K562 (cell line): ENCODE data around the gene CNDP1. TPM values are rescaled to one million over a fixed set of nuclear protein-coding genes. Genes with fewer than 3 reads are reported as not detected.

Experiments used
- ATAC-seq: fragments of 200-7000 bp; cut with Tn5 transposase; 3 replicates; pipeline ENCODE4 v1.9.1; 2020; ENCODE audit warnings: moderate library complexity
- BruUV-seq: library from RNA; stranded (reverse); fragments of 400-500 nt; replicated peaks from 2 replicates; lab custom pipeline; 2021; lab: Mats Ljungman, UMichigan
- CTCF ChIA-PET: fragments of 300-600 bp; formaldehyde crosslinking; extraction: SDS; loops from one replicate; lab custom pipeline; 2021; ENCODE audit warnings: low intra/inter-chr PET ratio; lab: Yijun Ruan, JAX
- POLR2A ChIA-PET: fragments of 300-600, 350-650 bp; sonication (Branson Sonifier 250); formaldehyde crosslinking; extraction: SDS; loops from one replicate; lab custom pipeline; 2021; ENCODE audit warnings: antibody characterized with exemption, inconsistent platforms; lab: Yijun Ruan, JAX
- DNase-seq, 4 experiments: peaks; one replicate each; pipeline versions ENCODE4 v3.0.0 to v3.0.0-alpha.2; 2011 to 2018; ENCODE audit warnings: low spot score in 3 of 4, mixed read lengths in 3 of 4; ENCODE audit errors: extremely low read depth in 1 of 4
- FAIRE-seq: peaks from 2 replicates; lab custom pipeline; 2011; peaks lifted over from hg19 to GRCh38; lab: Jason Lieb, UNC
- H2AFZ ChIP-seq: 2 replicates; pipeline ENCODE4 v1.6.0; 2011; ENCODE audit warnings: low read depth, low read length, control low read depth, inconsistent platforms
- H3K27ac ChIP-seq: fragments of 200-600 bp; 3 replicates; pipeline ENCODE4 v1.8.0; 2011; ENCODE audit warnings: low read depth, mild to moderate bottlenecking, control low read depth, inconsistent platforms, low read length, moderate library complexity, mixed read lengths; ENCODE audit errors: extremely low read depth
- H3K27me3 ChIP-seq, 2 experiments: fragments of 300-600 bp in 1 of 2; 2 replicates in 1 of 2; 3 replicates in 1 of 2; pipeline versions ENCODE4 v1.6.0 to v1.8.0; 2011; ENCODE audit warnings: inconsistent platforms in 2 of 2, low read length in 2 of 2, mild to moderate bottlenecking in 1 of 2, mixed read lengths in 1 of 2, moderate library complexity in 1 of 2; ENCODE audit not compliant: control insufficient read depth in 2 of 2, insufficient read depth in 2 of 2
- H3K36me3 ChIP-seq: fragments of 300-600 bp; 3 replicates; pipeline ENCODE4 v1.8.0; 2011; ENCODE audit warnings: mild to moderate bottlenecking, low read length, inconsistent platforms; ENCODE audit not compliant: control insufficient read depth, insufficient read depth
- H3K4me1 ChIP-seq, 2 experiments: fragments of 200-600 bp in 1 of 2; replicated peaks in 1 of 2; 2 replicates in 1 of 2; 3 replicates in 1 of 2; pipeline versions ENCODE4 v1.5.1 to v1.8.0; 2011; ENCODE audit warnings: inconsistent platforms in 2 of 2, low read length in 2 of 2, mild to moderate bottlenecking in 1 of 2, mixed read lengths in 1 of 2, moderate library complexity in 1 of 2; ENCODE audit not compliant: control insufficient read depth in 2 of 2, insufficient read depth in 2 of 2
- H3K4me2 ChIP-seq: 2 replicates; pipeline ENCODE4 v1.6.1; 2011; ENCODE audit warnings: low read length, control low read depth, inconsistent platforms, mixed read lengths; ENCODE audit not compliant: insufficient read depth
- H3K4me3 ChIP-seq: fragments of 200-600 bp; sonication (generic), shearing (Covaris generic); 2 replicates; pipeline ENCODE4 v1.5.1; 2016; ENCODE audit warnings: control low read depth, inconsistent platforms
- H3K79me2 ChIP-seq: fragments of 200-600 bp; 3 replicates; pipeline ENCODE4 v1.8.0; 2011; ENCODE audit warnings: low read length, inconsistent platforms; ENCODE audit not compliant: control insufficient read depth, insufficient read depth
- H3K9ac ChIP-seq, 2 experiments: 2 replicates each; pipeline versions ENCODE4 v1.6.0 to v1.6.1; 2011; ENCODE audit warnings: low read depth in 2 of 2, low read length in 2 of 2, control low read depth in 1 of 2, inconsistent platforms in 1 of 2, mild to moderate bottlenecking in 1 of 2, mixed read lengths in 1 of 2; ENCODE audit not compliant: insufficient read depth in 1 of 2
- H3K9me1 ChIP-seq: one replicate; pipeline ENCODE4 v1.6.0; 2011; ENCODE audit warnings: inconsistent platforms, mild to moderate bottlenecking, low read length, moderate library complexity; ENCODE audit not compliant: control insufficient read depth, insufficient read depth
- H3K9me3 ChIP-seq: replicated peaks from 2 replicates; pipeline ENCODE4 v1.5.1; 2011; ENCODE audit warnings: low read depth, low read length, inconsistent platforms; ENCODE audit not compliant: control insufficient read depth, insufficient read depth
- H4K20me1 ChIP-seq: replicated peaks from 2 replicates; pipeline ENCODE4 v1.6.1; 2011; ENCODE audit warnings: low read length, inconsistent platforms, mixed read lengths; ENCODE audit not compliant: control insufficient read depth, insufficient read depth
- BCOR ChIP-seq: fragments of 450-650 bp; IDR thresholded peaks from 2 replicates; pipeline ENCODE4 v1.6.1; 2016
- CEBPG ChIP-seq, 3 experiments: fragments of 200-800 bp in 1 of 3; sonication (Bioruptor generic) in 1 of 3; sonication (generic) in 1 of 3; formaldehyde crosslinking in 1 of 3; IDR thresholded peaks in 2 of 3; conservative IDR thresholded peaks in 1 of 3; 2 replicates each; pipeline versions ENCODE4 v1.6.1 to v1.8.0; 2016 to 2022; ENCODE audit warnings: missing compliant biosample characterization in 2 of 3, missing genetic modification characterization in 2 of 3, mild to moderate bottlenecking in 1 of 3, missing genetic modification reagents in 1 of 3
- E2F3 ChIP-seq: fragments of 250-450 bp; sonication (Bioruptor Pico); IDR thresholded peaks from 2 replicates; pipeline ENCODE4 v1.4.0; 2020; ENCODE audit warnings: mild to moderate bottlenecking
- GATAD2B ChIP-seq: fragments of 450-650 bp; IDR thresholded peaks from 2 replicates; pipeline ENCODE4 v1.6.1; 2017; ENCODE audit warnings: mild to moderate bottlenecking, borderline replicate concordance
- GTF3C2 ChIP-seq: IDR thresholded peaks from 3 replicates; pipeline ENCODE4 v1.6.1; 2011; ENCODE audit warnings: borderline replicate concordance, mild to moderate bottlenecking, moderate library complexity; ENCODE audit not compliant: insufficient read length; ENCODE audit errors: extremely low read depth
- HNRNPLL ChIP-seq: fragments of 200-400 bp; formaldehyde crosslinking; IDR thresholded peaks from 2 replicates; pipeline ENCODE4 v1.6.1; 2017; ENCODE audit warnings: low read length, low read depth, mild to moderate bottlenecking; ENCODE audit not compliant: poor library complexity, severe bottlenecking
- KDM5B ChIP-seq: fragments of 200-600 bp; sonication (generic); IDR thresholded peaks from 2 replicates; pipeline ENCODE4 v1.6.1; 2012; ENCODE audit warnings: low read depth, mild to moderate bottlenecking, moderate library complexity, low read length, control low read depth, inconsistent platforms; ENCODE audit not compliant: insufficient replicate concordance
- NR2C1 ChIP-seq, 2 experiments: fragments of 450-650 bp; IDR thresholded peaks; 2 replicates each; pipeline ENCODE4 v1.6.1; 2017; ENCODE audit warnings: mild to moderate bottlenecking in 2 of 2, antibody characterized with exemption in 1 of 2, inconsistent platforms in 1 of 2, missing compliant biosample characterization in 1 of 2, missing genetic modification characterization in 1 of 2
- THRB ChIP-seq: fragments of 450-650 bp; formaldehyde crosslinking; conservative IDR thresholded peaks from 2 replicates; pipeline ENCODE4 v1.4.0; 2022; ENCODE audit warnings: mild to moderate bottlenecking, missing genetic modification characterization
- ZBTB33 ChIP-seq: sonication (generic); formaldehyde crosslinking; IDR thresholded peaks from 2 replicates; pipeline ENCODE4 v1.8.1; 2023; ENCODE audit warnings: mild to moderate bottlenecking, missing genetic modification reagents
- ZC3H8 ChIP-seq: fragments of 450-650 bp; IDR thresholded peaks from 2 replicates; pipeline ENCODE4 v1.6.1; 2017
- ZNF184 ChIP-seq: sonication (generic); formaldehyde crosslinking; IDR thresholded peaks from 2 replicates; pipeline ENCODE4 v1.5.0; 2020; ENCODE audit warnings: missing genetic modification reagents
- ZNF232 ChIP-seq: sonication (generic); formaldehyde crosslinking; IDR thresholded peaks from 2 replicates; pipeline ENCODE4 v1.8.0; 2022; ENCODE audit warnings: mild to moderate bottlenecking, missing genetic modification reagents
- ZNF778 ChIP-seq: fragments of 450-650 bp; formaldehyde crosslinking; IDR thresholded peaks from 2 replicates; pipeline ENCODE4 v1.4.0; 2020; ENCODE audit warnings: mild to moderate bottlenecking, moderate library complexity
- WGBS: fragments of 100-300 bp; shearing (Covaris generic); methylation state at CpG from one replicate; pipeline ENCODE4 v1.1.6; 2016; ENCODE audit warnings: low coverage, mixed read lengths; ENCODE audit not compliant: insufficient coverage; ENCODE audit errors: missing lambda C conversion rate; 5-methylcytosine and 5-hydroxymethylcytosine counted together
- in situ Hi-C: fragments of 300-500 bp; cut with MboI; formaldehyde crosslinking; loops from 4 replicates; pipeline ENCODE4 v1.15.0; 2018; ENCODE audit warnings: inconsistent platforms, mixed read lengths
- intact Hi-C: fragments of 100-400 bp; cut with micrococcal nuclease; formaldehyde crosslinking; loops from 2 replicates; pipeline ENCODE4 v1.14.2; 2022
- polyA plus RNA-seq, 8 experiments: library from polyadenylated mRNA; depleted of rRNA in 4 of 8; stranded (reverse) in 5 of 8; unstranded in 3 of 8; fragments of >200 nt; fragmentation: Nextera tagmentation in 2 of 8; fragmentation: Illumina TruSeq in 1 of 8; extraction: Ambion mirVana in 2 of 8; extraction: Trizol in 1 of 8; gene quantifications; 2 replicates each; pipeline versions ENCODE4 v1.2.1 to v1.2.3, GENCODE V29; 2011 to 2014; ENCODE audit warnings: inconsistent platforms in 1 of 8, missing spikeins in 1 of 8
- total RNA-seq, 7 experiments: library from RNA; depleted of rRNA in 6 of 7; stranded (reverse); fragments of >200 nt in 6 of 7; fragmentation: Illumina TruSeq in 2 of 7; extraction: Trizol in 2 of 7; gene quantifications; 2 replicates each; pipeline versions ENCODE4 v1.2.1 to v1.2.3, GENCODE V29; 2011 to 2021; ENCODE audit warnings: low replicate concordance in 1 of 7

The CNDP1 gene
- total and polyA plus RNA-seq, 9 of the 15 experiments (the other 6 are each of a cell fraction or from before 2014, with no cell fraction given): not detected

- no peaks in the 10 kb centered on the region for H4K20me1 ChIP-seq
- H3K4me1 ChIP-seq: no peaks in the 10 kb centered on the region
- in situ Hi-C loops (no loop called here), intact Hi-C loops (no loop called here)
- no TSS peak for BruUV-seq
- no peak overlapping the region for H2AFZ ChIP-seq
- H3K79me2 ChIP-seq: no peaks in the 10 kb centered on the region
- ATAC-seq (no peak), FAIRE-seq (no peak), DNase-seq (no peak)
- ChIA-PET POLR2A (no interaction called here), CTCF (no interaction called here)
- 94% methylated on average over 15 of the region's 35 CpGs for WGBS
- peaks cover 78% of the 10 kb centered on the region; the same call in 2 of the 3 replicates for H3K36me3 ChIP-seq
- H3K4me3 ChIP-seq: no peak overlapping the region
- H3K9me1 ChIP-seq: peaks cover 4% of the 10 kb centered on the region
- no peaks in the 10 kb centered on the region for H3K27me3 ChIP-seq
- no peak overlapping the region for H3K9ac ChIP-seq
- no peak overlapping the region for H3K4me2 ChIP-seq
- H3K27ac ChIP-seq: no peak overlapping the region
- H3K9me3 ChIP-seq: no peaks in the 10 kb centered on the region
- TF ChIP-seq ZBTB33 (CRISPR knock-in tag) (no peak), ZNF778 (CRISPR knock-in tag) (no peak), NR2C1 (IDR thresholded peaks at IDR 0.05) (no peak), NR2C1 (tag; IDR thresholded peaks at IDR 0.05) (no peak), CEBPG (CRISPR knock-in tag; IDR thresholded peaks at IDR 0.05) (no peak), CEBPG (tag; conservative IDR thresholded peaks at IDR 0.05 in 1 of 2, IDR thresholded peaks at IDR 0.05 in 1 of 2) (no peak), KDM5B (no peak), ZNF232 (no peak), GTF3C2 (no peak), ZNF184 (CRISPR knock-in tag) (no peak), ZC3H8 (no peak), HNRNPLL (no peak), GATAD2B (no peak), E2F3 (CRISPR knock-in tag) (no peak), THRB (CRISPR knock-in tag) (no peak), BCOR (no peak)
Measured at GRCh38 chr18:74516271-74517235, 17.7 kb upstream of the CNDP1 start.
